ENCODE data around the gene IMPACT.

Gene IMPACT

DNA sequence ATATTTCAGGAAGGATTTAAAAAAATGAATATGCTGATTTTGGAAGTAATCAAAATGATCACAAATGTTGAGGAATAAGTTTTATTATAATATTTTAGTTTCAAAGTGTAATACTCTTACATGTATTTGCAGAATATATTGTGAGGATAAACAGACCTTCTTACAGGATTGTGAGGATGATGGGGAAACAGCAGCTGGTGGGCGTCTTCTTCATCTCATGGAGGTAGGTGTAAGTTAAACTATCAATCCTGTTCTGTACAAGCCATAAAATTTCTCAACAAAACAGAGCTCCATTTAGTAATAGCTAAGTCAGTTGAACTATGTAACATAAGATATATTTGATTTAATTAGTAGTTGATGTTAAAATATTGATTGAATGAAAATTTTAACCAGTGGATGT, 21.5 kb downstream of the IMPACT start:
- no peak overlapping the region for H2AFZ ChIP-seq (ENCODE audit: low read length)
- H3K27ac ChIP-seq (ENCODE audit: low read length), result no peak overlapping the region
- no peak for DNase-seq
- TF ChIP-seq EZH2 (optimal IDR thresholded peaks at IDR 0.05; ENCODE audit: low read depth, low read length) (no peak), EZH2phosphoT487 (IDR thresholded peaks at IDR 0.05; ENCODE audit: low read length) (no peak)
- TF ChIP-seq, protein P1, sequence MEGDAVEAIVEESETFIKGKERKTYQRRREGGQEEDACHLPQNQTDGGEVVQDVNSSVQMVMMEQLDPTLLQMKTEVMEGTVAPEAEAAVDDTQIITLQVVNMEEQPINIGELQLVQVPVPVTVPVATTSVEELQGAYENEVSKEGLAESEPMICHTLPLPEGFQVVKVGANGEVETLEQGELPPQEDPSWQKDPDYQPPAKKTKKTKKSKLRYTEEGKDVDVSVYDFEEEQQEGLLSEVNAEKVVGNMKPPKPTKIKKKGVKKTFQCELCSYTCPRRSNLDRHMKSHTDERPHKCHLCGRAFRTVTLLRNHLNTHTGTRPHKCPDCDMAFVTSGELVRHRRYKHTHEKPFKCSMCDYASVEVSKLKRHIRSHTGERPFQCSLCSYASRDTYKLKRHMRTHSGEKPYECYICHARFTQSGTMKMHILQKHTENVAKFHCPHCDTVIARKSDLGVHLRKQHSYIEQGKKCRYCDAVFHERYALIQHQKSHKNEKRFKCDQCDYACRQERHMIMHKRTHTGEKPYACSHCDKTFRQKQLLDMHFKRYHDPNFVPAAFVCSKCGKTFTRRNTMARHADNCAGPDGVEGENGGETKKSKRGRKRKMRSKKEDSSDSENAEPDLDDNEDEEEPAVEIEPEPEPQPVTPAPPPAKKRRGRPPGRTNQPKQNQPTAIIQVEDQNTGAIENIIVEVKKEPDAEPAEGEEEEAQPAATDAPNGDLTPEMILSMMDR (IDR thresholded peaks at IDR 0.05; ENCODE audit: low read length), result no peak
- peaks cover 48% of the 10 kb centered on the region for H3K4me1 ChIP-seq (ENCODE audit: low read length)
- H3F3A ChIP-seq (ENCODE audit: insufficient read depth, low read length), result peaks cover 27% of the 10 kb centered on the region
- no peaks in the 10 kb centered on the region for H3K79me2 ChIP-seq (ENCODE audit: low read length)
- no peak overlapping the region for H3K4me3 ChIP-seq (ENCODE audit: low read length)
- H3K4me2 ChIP-seq (ENCODE audit: low read depth, low read length), result no peak overlapping the region
- no peaks in the 10 kb centered on the region for H4K20me1 ChIP-seq (ENCODE audit: insufficient read depth, low read length)
- no peaks in the 10 kb centered on the region for H3K36me3 ChIP-seq (replicated peaks; ENCODE audit: insufficient read depth, low read length)
- no peaks in the 10 kb centered on the region for H3K9me3 ChIP-seq (replicated peaks; ENCODE audit: insufficient read depth, low read length)
- no peak overlapping the region for H3K9ac ChIP-seq (ENCODE audit: low read length)
- H3K9me2 ChIP-seq (replicated peaks; ENCODE audit: insufficient read depth, low read length), result no peaks in the 10 kb centered on the region
- H3K27me3 ChIP-seq (replicated peaks; ENCODE audit: insufficient read depth, low read length), result no peaks in the 10 kb centered on the region

DNA sequence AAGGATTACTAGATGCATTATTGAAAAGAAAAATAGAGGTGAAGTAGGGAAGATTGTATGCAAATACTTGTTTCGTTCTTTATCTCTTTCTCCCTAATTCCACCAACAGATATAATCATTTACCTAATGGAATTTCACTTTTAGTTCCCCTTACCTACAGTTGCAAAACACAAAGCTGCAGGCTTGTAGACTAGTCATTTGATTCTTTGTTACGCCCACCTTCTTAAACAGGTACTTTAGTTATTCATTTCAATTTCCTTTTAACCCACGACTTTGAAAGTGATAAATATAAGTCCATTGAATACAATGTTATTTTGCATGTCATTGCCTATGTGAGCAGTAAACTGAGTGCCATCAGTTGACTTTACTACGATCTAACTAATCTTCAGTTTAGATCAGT, 30.1 kb downstream of the IMPACT start:
- Histone ChIP-seq H3K27me3 (replicated peaks; ENCODE audit: insufficient read depth, low read length) (no peaks in the 10 kb centered on the region), H3F3A (ENCODE audit: insufficient read depth, low read length) (no peaks in the 10 kb centered on the region), H3K27ac (ENCODE audit: low read length) (no peak overlapping the region), H3K4me3 (ENCODE audit: low read length) (no peak overlapping the region), H3K4me2 (ENCODE audit: low read depth, low read length) (no peak overlapping the region), H3K79me2 (ENCODE audit: low read length) (no peaks in the 10 kb centered on the region), H4K20me1 (ENCODE audit: insufficient read depth, low read length) (no peaks in the 10 kb centered on the region), H3K9ac (ENCODE audit: low read length) (no peak overlapping the region), H3K36me3 (replicated peaks; ENCODE audit: insufficient read depth, low read length) (no peaks in the 10 kb centered on the region), H3K4me1 (ENCODE audit: low read length) (no peaks in the 10 kb centered on the region), H3K9me2 (replicated peaks; ENCODE audit: insufficient read depth, low read length) (no peaks in the 10 kb centered on the region), H3K9me3 (replicated peaks; ENCODE audit: insufficient read depth, low read length) (no peaks in the 10 kb centered on the region), H2AFZ (ENCODE audit: low read length) (no peak overlapping the region)
- no peak for DNase-seq
- no peak for TF ChIP-seq EZH2 (optimal IDR thresholded peaks at IDR 0.05; ENCODE audit: low read depth, low read length)
- TF ChIP-seq EZH2phosphoT487 (IDR thresholded peaks at IDR 0.05; ENCODE audit: low read length), result no peak
- TF ChIP-seq, protein P1 (IDR thresholded peaks at IDR 0.05; ENCODE audit: low read length), result no peak

DNA sequence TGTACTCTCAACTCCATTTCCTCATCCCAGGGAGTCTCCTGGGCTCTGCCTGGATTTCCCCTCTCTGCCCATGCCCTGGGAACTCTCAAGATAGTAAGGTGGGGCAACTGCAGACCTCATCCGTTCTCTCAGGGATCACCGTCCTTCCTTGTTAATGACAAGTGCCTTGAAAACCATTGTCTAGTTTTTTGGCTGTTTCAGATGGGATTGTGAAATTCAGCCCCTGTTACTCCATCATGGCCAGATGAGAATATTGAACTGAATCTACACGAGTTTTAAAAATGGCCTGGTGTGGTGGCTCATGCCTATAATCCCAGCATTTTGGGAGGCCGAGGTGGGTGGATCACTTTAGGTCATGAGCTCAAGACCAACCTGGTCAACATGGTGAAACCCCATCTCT, 33.3 kb downstream of the IMPACT start:
- TF ChIP-seq, protein P1 (IDR thresholded peaks at IDR 0.05; ENCODE audit: low read length), result no peak
- TF ChIP-seq EZH2phosphoT487 (IDR thresholded peaks at IDR 0.05; ENCODE audit: low read length) (no peak), EZH2 (optimal IDR thresholded peaks at IDR 0.05; ENCODE audit: low read depth, low read length) (no peak)
- H4K20me1 ChIP-seq (ENCODE audit: insufficient read depth, low read length), result no peaks in the 10 kb centered on the region
- no peaks in the 10 kb centered on the region for H3K9me2 ChIP-seq (replicated peaks; ENCODE audit: insufficient read depth, low read length)
- no peaks in the 10 kb centered on the region for H3K27me3 ChIP-seq (replicated peaks; ENCODE audit: insufficient read depth, low read length)
- H3K9ac ChIP-seq (ENCODE audit: low read length), result no peak overlapping the region
- no peak overlapping the region for H2AFZ ChIP-seq (ENCODE audit: low read length)
- no peak overlapping the region for H3K4me2 ChIP-seq (ENCODE audit: low read depth, low read length)
- no peak overlapping the region for H3K4me3 ChIP-seq (ENCODE audit: low read length)
- H3K36me3 ChIP-seq (replicated peaks; ENCODE audit: insufficient read depth, low read length), result no peaks in the 10 kb centered on the region
- no peaks in the 10 kb centered on the region for H3K4me1 ChIP-seq (ENCODE audit: low read length)
- H3F3A ChIP-seq (ENCODE audit: insufficient read depth, low read length), result no peaks in the 10 kb centered on the region
- H3K9me3 ChIP-seq (replicated peaks; ENCODE audit: insufficient read depth, low read length), result no peaks in the 10 kb centered on the region
- H3K27ac ChIP-seq (ENCODE audit: low read length), result no peak overlapping the region
- DNase-seq, result no peak
- H3K79me2 ChIP-seq (ENCODE audit: low read length), result no peaks in the 10 kb centered on the region
